Activated CD4-positive, CD25-positive, alpha-beta regulatory T cell treated with anti-CD3 and anti-CD28 coated beads, Interleukin-2, amount 50 U/mL, for 16 hours (primary cell): ENCODE results near the gene ACOT8.
"Not testable (repeated sequence)": the region's sequence is repeated elsewhere in the genome, so short reads cannot be mapped to it uniquely, and the experiment has no call there.

Source experiments
- DNase-seq: peaks from one replicate; pipeline ENCODE4 v3.0.0-alpha.2; 2020; ENCODE audit warnings: low read depth, low spot score

Gene ACOT8

DNA sequence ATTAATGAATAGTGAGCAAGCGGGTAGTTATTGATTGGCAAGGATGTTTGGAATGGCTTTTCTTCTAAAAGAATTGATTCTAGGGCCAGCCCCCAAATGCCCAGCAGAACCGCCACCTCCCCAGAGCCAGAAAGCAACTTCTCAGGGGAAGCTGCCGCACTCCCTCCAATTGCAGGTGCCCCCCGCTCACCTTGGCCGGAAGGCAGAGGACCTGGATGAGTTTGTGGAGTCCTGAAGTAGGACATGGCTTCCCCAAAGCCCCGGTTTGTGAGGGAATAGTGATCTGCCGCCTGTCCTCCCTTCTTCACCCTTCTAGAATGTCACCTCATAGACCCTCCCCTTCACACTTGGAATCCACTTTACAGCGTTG is 30.1 kb upstream of the ACOT8 start, which contains the start of gene SPATA25:
SPATA25 (minus strand) TSS at position 277 of the 370 bp plus-strand sequence; CDS start at position 245, 32 bp downstream.
- DNase-seq: no peak

DNA sequence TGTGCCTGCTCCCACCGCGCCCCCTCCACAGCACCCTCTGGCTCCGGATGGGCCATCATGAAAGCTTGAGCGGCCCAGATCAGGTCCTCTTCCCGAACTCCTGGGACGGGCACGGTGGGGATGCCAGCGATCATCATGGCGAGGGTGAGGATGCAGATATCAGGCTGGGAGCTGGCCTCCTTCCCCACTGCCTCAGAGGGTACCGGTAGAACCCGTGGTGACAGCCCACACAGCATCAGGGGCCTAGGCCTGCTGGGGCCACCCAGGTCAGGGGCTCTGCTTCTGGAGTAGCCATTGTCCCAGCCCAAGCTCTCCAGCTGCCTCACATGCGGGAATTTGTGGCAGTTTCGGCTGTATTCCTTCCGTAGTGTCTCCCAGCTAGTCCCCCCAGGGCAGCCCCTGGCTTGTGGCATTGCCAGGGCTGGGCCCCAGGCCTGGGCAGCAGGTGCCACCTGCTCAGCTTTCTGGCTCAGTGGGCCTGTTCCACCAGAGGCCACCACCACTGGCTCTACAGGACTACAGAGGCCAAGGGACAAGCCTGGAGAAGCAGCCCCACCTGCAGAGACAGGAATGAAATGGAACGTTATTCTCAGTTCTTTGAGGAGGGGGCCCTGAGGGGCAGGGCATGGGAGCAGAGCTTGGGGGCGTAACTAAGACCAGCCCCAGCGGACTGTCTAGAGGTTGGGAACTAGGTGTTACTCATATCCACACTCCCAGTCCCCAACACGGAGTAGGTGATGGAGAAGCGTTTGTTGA is 29.6 kb upstream of the ACOT8 start:
- no peak for DNase-seq

DNA sequence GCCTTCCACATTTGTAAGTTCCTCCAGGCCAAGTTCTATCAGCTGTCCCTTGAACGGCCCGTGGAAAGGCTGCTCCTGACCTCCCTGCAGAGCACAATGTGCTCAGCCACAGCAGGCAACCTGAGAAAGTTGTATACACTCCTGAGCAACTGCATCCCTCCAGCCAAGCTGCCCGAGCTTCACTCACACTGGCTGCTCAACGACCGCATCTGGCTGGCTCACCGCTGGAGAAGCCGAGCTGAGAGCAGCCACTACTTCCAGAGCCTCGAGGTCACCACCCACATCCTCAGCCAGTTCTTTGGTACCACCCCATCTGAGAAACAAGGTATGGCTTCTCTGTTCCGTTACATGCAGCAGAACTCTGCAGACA is 25.9 kb upstream of the ACOT8 start:
- no peak for DNase-seq

DNA sequence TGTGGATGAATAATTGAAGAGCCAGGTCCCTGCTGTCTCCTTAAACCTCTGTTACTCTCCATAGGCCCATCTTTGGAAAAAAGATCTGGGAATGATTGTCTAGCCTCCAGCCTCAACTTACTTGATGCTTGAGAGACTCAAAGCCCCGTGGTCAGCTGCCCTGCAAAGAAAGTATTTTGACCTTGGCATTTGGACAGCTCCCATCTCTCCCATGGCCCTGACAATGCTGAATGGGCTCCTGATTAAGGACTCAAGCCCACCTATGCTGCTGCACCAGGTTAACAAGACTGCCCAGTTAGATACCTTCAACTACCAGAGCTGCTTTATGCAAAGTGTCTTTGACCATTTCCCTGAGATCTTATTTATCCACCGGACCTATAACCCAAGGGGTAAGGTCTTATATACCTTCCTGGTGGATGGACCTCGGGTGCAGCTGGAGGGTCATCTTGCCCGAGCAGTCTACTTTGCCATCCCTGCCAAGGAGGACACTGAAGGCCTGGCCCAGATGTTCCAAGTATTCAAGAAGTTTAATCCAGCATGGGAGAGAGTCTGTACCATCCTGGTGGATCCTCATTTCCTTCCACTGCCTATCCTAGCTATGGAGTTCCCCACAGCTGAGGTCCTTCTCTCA is 25.4 kb upstream of the ACOT8 start:
- no peak for DNase-seq

DNA sequence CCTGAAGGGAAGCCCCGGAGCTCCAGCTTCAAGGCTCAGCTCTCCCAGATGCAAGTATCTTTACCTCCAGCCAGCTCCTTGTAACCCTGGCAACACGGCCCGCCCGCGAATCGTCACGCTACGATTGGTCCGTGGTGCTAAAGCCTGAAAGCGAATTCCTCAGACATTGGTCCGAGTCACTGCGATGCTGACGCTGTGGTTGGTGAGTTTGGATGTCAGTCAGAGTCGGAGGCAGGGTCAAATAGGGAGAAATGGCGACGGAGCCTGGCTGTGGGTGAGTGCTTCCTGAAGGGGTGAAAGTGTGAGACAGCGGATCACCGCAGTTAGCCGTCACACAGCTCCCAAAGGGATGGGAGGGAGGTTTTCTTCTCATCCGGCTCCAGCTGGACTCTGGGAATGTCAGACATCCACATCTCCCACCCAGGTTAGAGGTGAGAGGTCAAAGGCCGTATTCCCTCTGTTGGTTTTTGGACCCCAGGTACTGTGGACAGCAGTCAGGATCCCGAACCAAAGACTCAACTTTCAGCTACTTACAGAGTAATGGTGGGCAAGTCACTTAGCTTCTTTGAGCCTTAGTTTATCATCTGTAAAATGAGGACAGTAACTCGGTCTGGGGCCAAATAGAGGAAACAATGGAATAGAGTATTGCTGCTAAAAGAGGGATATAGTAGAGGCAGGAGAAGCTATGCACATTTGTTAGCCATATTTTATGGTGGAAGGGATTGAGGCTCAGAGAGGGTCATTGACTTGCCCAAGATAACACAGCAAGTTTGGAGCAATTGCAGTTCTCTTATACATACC is 24.0 kb upstream of the ACOT8 start, which contains the start of gene ZSWIM1:
ZSWIM1 (plus strand) TSS at position 240 of the 801 bp plus-strand sequence. CDS start 1,366 bp downstream, outside the sequence.
- DNase-seq: peak; percentile 98

DNA sequence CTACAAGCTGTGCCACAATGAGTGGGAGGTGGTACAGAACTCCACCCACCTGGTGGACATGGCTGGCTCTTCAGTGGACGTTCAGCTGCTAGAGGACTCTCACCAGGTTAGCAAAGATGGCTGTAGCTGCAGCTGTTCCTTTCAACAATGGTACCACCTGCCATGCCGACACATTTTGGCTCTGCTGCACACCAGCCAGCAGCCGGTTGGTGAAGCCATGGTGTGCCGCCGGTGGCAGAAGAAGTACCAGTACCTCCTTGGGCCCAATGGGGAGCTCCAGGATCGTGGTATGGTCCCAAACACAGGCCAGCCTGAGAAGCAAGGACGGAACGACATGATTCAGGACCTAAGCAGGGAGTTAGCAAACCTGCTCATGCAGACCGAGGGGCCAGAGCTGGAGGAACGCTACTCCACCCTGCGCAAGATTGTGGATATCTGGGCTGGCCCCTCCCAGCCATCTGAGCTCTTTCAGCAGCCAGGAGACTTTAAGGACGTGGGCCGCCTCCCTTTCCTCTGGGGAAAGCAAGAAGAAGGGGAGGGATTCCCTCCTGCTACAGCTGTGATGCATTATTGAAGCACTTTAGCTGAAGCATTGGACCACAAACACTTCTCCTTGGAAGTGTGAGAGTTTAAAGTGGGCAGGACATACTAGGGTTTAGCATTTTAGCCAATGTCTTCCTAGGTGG is 21.0 kb upstream of the ACOT8 start:
- DNase-seq: no peak

DNA sequence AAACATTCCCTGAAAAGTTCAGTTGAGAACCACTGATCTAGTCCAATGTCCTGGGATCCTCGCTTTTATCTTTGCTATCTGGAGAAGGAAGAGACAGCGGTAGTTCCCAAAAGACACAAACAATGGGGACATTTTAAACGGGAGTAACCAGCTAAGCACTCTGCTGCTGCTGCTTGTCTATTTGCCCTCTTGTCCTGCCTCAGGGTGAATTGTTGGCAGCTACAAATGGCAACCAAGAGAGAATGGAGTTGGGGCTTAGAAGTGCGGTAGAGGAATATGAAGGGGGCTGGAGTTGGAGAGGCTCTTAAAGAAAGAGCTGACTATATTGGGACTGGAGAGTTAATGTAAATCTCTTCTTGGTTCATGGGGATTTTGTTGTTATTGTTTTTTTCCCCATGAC is 17.4 kb upstream of the ACOT8 start:
- no peak for DNase-seq

DNA sequence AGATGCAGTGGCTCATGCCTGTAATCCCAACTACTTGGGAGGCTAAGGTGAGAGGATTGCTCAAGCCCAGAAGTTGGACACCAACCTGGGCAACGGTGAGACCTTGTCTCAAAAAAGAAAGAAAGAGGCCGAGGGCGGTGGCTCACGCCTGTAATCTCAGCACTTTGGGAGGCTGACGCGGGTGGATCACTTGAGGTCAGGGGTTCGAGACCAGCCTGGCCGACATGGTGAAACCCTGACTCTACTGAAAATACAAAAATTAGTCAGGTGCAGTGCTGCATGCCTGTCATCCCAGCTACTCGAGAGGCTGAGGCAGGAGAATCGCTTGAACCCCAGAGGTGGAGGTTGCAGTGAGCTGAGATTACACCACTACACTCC is 16.9 kb upstream of the ACOT8 start:
- not testable (repeated sequence) for DNase-seq

DNA sequence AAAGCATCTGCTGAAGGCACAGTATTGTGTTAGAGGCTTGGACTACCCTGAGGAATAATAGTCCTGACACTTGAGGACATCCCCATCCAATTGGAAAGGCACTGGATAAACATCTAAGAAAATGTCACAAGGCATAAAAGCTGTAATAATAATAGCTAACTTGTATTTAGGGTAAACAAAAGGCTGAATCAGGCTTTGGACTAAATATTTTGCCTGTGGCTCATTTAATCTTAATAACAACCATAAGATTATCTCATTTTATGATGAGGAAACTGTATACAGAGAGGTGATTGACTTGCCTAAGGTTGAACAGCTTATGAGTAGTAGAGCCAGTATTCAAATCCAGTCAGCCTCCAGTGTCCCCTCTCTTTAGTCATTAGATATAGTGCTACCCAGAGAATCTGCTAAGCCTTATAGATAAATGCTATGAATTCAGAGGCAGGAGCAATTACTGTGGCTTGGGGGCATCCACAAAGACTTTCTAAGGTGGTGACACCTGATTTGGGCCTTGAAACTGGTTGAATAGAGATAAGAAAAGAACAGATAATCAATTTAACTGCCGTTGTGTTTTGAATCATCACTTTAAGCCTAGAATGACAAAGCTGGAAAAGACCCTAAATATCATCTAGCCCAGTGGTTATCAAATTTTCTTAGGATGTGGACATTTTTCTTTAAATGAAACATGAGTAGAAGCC is 16.4 kb upstream of the ACOT8 start:
- no peak for DNase-seq

DNA sequence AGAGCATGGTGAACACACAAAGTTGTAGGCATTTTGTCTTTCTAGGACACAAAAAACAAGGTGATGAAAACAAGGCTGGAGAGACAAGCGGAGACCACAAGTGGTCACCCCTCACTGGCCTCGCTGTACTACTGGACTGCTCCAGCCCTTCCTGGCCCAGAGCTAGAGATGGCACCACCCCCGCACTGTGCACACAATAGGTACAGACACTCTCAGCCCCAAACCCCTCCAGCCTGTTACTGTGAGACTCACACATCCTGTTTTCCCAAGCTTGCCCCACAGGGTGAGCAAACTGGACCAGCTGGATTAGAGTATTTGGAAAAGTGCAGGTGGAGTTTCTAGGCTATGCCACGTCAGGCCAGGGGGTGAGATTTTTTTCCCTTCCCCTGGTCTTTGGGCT is 15.4 kb upstream of the ACOT8 start:
- no peak for DNase-seq

DNA sequence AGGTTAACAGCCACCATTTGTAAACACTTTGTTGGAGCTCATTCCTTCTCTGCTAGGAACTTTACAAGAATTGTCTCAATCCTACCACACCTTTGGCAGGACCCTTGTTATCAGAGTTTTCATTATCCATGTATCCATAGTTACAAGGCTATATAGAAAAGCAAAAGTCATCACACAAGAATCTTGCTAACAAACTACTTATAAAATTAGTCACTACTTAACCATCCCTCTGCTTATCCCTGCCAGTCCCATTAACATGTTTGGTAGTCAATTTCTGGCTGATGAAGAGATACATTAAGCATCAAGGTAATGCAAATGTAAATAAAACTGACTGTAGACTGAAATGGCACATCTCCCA is 10.6 kb upstream of the ACOT8 start:
- no peak for DNase-seq

DNA sequence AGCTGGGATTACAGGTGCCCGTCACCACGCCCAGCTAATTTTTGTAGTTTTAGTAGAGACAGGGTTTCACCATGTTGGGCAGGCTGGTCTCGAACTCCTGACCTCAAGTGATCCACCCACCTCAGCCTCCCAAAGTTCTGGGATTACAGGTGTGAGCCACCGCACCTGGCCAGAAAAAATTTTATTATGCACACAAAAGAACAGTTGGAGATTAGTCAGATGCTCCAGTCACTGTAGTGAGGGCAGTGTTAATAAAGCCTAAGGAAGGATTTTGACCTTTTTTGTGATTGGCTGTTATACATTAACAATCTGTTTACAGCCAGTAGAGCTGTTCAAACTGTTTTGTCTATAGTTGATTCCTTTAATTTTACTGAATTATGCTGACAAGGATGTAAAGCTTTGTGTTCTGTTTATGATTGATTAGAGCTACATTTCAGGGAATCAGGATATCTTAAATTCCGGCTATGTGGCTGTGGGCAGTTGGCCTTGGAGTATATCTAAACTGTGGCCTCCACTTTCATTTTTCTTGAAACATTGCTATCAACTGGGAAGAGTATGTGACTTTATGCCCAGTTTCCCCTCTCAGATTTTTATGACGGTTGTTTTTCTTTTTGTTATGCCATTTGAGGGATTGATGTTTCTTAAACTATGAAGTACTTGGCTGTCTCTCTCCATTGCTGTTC is 10.1 kb upstream of the ACOT8 start:
- no peak for DNase-seq

DNA sequence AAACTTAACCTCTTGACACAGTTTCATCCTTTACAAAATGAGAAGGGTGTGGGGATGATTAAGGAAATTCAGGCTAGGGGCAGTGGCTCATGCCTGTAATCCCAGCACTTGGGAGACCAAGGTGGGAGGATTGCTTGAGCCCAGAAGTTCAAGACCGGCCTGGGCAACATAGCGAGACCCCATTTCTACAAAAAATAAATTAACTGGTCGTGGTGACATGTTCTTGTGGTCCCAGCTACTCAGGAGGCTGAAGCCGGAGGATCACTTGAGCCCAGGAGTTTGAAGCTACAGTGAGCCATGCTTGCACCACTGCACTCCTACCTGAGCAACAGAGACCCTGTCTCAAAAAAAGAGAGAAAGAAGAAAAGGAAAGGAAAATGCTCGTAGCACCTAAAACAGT is 9.3 kb upstream of the ACOT8 start:
- no peak for DNase-seq

DNA sequence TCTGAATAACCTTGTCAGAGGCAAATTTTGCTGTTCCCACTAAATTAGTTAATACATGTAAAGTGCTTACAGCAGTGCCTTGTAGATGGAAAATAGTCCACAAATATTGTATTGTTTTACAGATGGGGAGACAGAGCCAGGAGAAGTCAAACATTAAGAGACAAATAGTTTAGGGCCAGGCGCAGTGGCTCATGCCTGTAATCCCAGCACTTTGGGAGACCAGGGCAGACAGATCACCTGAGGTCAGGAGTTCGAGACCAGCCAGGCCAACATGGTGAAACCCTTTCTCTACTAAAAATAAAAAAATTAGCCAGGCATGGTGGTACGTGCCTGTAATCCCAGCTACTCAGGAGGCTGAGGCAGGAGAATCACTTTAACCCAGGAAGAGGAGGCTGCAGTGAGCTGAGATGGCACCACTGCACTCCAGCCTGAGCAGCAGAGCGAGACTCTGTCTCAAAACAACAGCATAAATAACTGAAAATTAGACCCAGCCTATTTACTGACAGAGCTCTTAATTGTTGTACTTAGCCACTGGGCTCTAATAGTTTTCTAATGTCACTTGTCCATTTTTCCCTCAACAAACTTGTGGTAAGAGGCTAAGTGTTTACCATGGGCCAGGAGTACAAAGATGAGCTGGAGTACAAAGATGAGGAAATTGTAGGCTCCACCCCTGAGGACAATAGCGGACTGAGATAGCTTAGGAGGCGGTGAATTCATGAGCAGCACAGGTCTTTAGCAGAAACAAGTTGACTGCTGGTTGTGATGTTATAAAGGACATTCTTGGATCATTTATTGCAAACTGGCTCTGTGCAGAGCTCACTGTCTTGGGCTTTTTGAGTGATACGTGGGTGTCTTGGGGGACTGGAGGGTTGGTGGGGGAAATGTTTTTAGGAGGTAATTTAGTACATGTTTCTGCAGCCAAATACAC is 6.6 kb upstream of the ACOT8 start:
- no peak for DNase-seq

DNA sequence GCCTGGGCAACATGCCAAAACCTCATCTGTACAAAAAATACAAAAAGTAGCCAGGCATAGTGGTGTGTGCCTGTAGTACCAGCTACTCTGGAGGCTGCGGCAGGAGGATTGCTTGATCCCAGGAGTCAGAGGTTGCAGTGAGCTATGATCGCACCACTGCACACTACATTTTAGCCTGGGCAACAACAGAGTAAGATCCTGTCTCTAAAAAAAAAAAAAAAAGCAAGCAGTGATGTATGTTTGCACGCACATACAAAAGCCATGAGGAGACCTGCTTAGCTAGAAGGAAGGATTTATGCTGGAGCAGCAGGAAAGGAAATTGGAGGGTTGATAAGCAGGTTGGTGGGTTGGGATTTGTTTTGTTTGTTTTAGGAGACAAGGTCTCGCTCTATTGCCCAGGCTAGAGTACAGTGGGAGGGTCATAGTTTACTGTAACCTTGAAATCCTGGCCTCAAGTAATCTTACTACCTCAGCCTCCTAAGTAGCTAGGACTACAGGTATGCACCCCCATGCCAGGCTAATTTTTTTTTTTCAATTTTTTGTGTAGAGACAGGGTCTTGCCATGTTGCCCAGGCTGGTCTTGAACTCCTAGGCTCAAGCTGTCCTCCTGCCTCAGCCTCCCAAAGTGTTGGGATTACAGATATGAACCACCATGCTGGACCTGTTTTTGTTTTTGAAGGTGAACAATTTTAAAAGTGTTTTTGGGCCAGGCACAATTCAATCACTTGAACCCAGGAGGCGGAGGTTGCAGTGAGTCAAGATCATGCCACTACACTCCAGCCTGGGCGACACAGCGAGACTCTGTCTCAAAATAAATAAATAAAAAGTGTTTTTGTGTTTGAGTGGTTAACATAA is 4.3 kb upstream of the ACOT8 start:
- DNase-seq: no peak

DNA sequence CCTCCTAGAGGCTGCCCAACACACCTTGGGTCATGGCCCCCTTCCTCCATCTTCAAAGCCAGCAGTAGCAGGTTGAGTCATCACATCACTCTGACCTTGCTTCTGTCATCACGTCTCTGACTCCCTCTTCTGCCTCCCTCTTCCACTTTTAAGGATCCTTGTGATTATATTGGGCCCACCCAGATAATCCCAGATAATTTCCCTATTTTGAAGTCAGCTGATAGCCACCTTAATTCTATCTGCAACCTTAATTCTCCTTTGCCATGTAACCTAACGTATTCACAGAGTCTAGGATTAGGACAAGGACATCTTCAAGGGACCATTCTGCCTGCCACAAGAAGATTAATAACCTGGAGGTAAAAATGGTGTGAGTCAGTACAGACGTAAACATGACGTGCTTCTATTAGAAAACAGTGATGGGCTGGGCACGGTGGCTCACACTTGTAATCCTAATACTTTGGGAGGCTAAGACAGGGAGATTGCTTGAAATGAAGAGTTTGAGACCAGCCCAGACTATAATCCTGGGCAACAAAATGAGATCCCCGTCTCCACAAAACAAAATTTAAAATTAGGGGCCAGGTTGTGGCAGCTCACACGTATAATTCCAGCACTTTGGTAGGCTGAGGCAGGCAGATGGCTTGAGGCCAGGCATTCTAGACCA is 3.5 kb upstream of the ACOT8 start:
- DNase-seq: no peak

DNA sequence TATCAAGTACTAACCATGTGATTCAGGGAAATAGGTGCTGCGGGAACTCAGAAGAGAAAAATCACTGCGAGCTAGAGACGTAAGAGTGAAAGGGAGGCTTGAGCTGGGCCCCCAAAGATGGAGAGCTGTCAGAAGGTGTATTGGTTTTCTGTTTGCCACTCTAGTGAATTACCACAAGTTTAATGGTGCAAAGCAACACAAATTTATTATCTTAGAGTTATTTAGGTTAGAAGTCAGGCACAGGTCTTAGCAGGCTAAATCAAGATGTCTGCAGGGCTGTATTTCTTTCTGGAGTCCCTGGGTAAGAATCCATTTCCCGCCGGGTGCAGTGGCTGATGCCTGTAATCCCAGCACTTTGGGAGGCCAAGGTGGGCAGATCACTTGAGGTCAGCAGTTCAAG is 2.7 kb upstream of the ACOT8 start:
- DNase-seq: no peak

DNA sequence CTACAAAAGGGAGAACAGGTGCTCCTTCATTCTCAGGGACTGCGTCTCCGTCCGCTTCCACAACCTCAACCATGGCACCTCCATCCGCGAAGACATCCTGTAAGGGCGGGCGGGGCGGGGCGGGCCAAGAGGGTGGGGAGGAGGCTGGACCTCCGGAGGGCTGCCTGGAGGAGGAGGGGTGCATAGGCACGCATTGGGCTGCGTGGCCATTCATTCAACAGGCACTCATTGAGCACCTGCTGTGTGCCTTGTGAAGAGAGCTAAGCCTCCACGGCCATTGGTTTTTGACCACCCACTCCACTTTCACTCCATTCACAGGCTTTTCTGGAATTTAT is 657 bp upstream of the ACOT8 start:
- no peak for DNase-seq
